Gastrocnemius medialis (tissue), 4 donors: ENCODE measurements around the gene PRC1. TPM values are rescaled to one million over a fixed set of nuclear protein-coding genes. Genes with fewer than 3 reads are reported as not detected.

ENCODE experiments used
- ATAC-seq, 2 donors: fragments of 150-250 bp; one replicate each; pipeline ENCODE4 v1.9.1; 2016
- DNase-seq, 2 donors: peaks; one replicate each; pipeline ENCODE4 v3.0.0-alpha.2; 2019
- H3K27ac ChIP-seq, 4 donors: fragments of 200-600 bp; sonication (generic); 1 replicate in 1 of 4; 2 replicates in 3 of 4; pipeline ENCODE4 v1.5.1; 2016 to 2018; ENCODE audit warnings: mild to moderate bottlenecking in 2 of 4, moderate library complexity in 1 of 4
- H3K27me3 ChIP-seq, 3 donors: fragments of 200-600 bp; sonication (generic) in 2 of 3; 1 replicate in 1 of 3; 2 replicates in 2 of 3; pipeline versions ENCODE4 v1.5.1 to v1.6.0; 2016 to 2019; ENCODE audit warnings: mild to moderate bottlenecking in 1 of 3, moderate library complexity in 1 of 3
- H3K36me3 ChIP-seq, 2 donors: fragments of 200-600 bp; sonication (generic) in 1 of 2; one replicate each; pipeline ENCODE4 v1.5.1; 2017 to 2018
- H3K4me1 ChIP-seq, 2 donors: fragments of 200-600 bp; sonication (generic) in 1 of 2; one replicate each; pipeline ENCODE4 v1.5.1; 2016 to 2017; ENCODE audit warnings: mild to moderate bottlenecking in 2 of 2
- H3K4me3 ChIP-seq, 4 donors: fragments of 200-600 bp; sonication (generic) in 3 of 4; 1 replicate in 1 of 4; 2 replicates in 3 of 4; pipeline ENCODE4 v1.5.1; 2016 to 2019; ENCODE audit warnings: mild to moderate bottlenecking in 2 of 4
- H3K9me3 ChIP-seq, 3 donors: fragments of 200-600 bp; sonication (generic) in 2 of 3; 1 replicate in 1 of 3; 2 replicates in 2 of 3; pipeline ENCODE4 v1.5.1; 2016 to 2019
- CTCF ChIP-seq, 5 experiments: fragments of 450-650 bp in 3 of 5; fragments of 200-600 bp in 2 of 5; sonication (generic) in 2 of 5; IDR thresholded peaks in 4 of 5; conservative IDR thresholded peaks in 1 of 5; 1 replicate in 4 of 5; 2 replicates in 1 of 5; pipeline ENCODE4 v1.5.1; 2016 to 2019; ENCODE audit warnings: antibody characterized with exemption in 5 of 5, mild to moderate bottlenecking in 3 of 5, moderate library complexity in 3 of 5
- POLR2A ChIP-seq, 2 donors: fragments of 450-650 bp; IDR thresholded peaks; one replicate each; pipeline ENCODE4 v1.6.1; 2017; ENCODE audit warnings: antibody characterized with exemption in 2 of 2, mild to moderate bottlenecking in 2 of 2, moderate library complexity in 2 of 2
- in situ Hi-C, 4 donors: fragments of 200-750 bp; cut with MboI; loops; one replicate each; pipeline versions ENCODE4 v1.15.0 to v1.8.0; 2017; ENCODE audit warnings: low sequenced_read_pairs in 4 of 4
- intact Hi-C: fragments of 100-400 bp; cut with DNase I; formaldehyde crosslinking; loops from one replicate; pipeline ENCODE4 v1.15.1; 2023; ENCODE audit warnings: low total_unique reads
- total RNA-seq, 4 donors: library from RNA; depleted of rRNA; stranded (reverse); fragments of >200 nt; gene quantifications; one replicate each; pipeline versions ENCODE4 v1.1.0 to v1.2.3, GENCODE V29; 2016

The PRC1 gene
- total RNA-seq, 4 donors from 2014 or later, result 1.4 to 9.9 (median 4.9) TPM

- peaks cover 0 to 93% of the 10 kb centered on the region in 2 donors for H3K36me3 ChIP-seq
- TF ChIP-seq CTCF (IDR thresholded peaks at IDR 0.05 in 4 of 5, conservative IDR thresholded peaks at IDR 0.05 in 1 of 5) (no peak), POLR2A (IDR thresholded peaks at IDR 0.05) (no peak)
- DNase-seq, result no peak
Observed at GRCh38 chr15:90942354-90943120, 51.8 kb downstream of the PRC1 start.

DNA sequence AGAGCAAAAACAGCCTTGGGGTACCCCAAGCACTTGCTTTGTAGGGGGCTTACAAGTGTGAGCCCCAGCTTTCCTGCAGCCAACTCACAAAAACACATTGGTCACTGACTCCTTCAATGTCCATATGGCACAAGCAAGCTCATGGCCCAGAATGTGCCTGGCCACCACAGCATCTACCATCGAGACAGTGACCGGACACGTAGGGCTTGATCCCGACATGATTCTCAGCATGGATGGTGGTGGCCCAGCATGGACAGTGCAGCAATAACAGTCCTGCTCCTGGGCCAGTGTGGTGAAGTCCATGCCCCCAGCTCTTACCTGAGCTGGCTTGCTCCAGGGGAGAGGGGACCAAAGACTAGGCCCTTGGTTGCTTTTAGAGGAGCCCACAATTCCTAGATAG, 53.3 kb downstream of the PRC1 start:
- Histone ChIP-seq H3K27me3 (no peaks in the 10 kb centered on the region), H3K36me3 (peaks cover 0 to 87% of the 10 kb centered on the region in 2 donors), H3K9me3 (no peaks in the 10 kb centered on the region), H3K4me1 (peaks cover 4 to 5% of the 10 kb centered on the region in 2 donors), H3K4me3 (no peak overlapping the region), H3K27ac (no peak overlapping the region)
- DNase-seq (no peak), ATAC-seq (no peak)
- in situ Hi-C loops (no loop called here), intact Hi-C loops (no loop called here)
- TF ChIP-seq CTCF (IDR thresholded peaks at IDR 0.05 in 4 of 5, conservative IDR thresholded peaks at IDR 0.05 in 1 of 5), result no peak
- TF ChIP-seq POLR2A (IDR thresholded peaks at IDR 0.05), result no peak

More at GRCh38 chr15:90942354-90943120, 51.8 kb downstream of the PRC1 start:
- in situ Hi-C loops, result no loop called here
- Histone ChIP-seq H3K9me3 (no peaks in the 10 kb centered on the region), H3K27me3 (no peaks in the 10 kb centered on the region), H3K4me3 (no peak overlapping the region), H3K27ac (no peak overlapping the region), H3K4me1 (no peaks in the 10 kb centered on the region)
- intact Hi-C loops, result no loop called here
- ATAC-seq, result no peak

DNA sequence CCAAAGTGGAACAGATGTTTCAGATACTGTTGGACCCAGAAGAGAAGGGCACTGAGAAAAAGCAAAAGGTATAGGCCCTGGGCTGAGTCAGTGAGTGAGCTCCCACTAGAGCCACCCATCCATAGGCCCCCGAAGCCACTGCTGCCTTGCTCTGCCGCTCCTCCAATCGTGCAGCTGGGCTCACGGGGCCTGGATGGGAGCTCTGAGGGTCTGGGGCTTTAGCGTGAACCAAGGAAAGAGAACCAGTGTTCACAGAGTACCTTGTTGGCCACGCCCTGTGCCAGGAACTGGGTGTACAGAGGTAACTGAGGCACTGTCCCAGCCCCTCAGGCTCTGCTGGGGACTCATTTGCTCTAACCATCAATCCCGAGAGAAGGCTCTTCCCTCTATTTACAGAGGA, 54.6 kb downstream of the PRC1 start:
- intact Hi-C loops (no loop called here), in situ Hi-C loops (no loop called here)
- Histone ChIP-seq H3K4me3 (no peak overlapping the region), H3K4me1 (peaks cover 9 to 14% of the 10 kb centered on the region in 2 donors), H3K27me3 (no peaks in the 10 kb centered on the region), H3K27ac (no peak overlapping the region), H3K9me3 (no peaks in the 10 kb centered on the region), H3K36me3 (peaks cover 0 to 81% of the 10 kb centered on the region in 2 donors)
- DNase-seq (no peak), ATAC-seq (no peak)
- TF ChIP-seq POLR2A (IDR thresholded peaks at IDR 0.05) (no peak), CTCF (IDR thresholded peaks at IDR 0.05 in 4 of 5, conservative IDR thresholded peaks at IDR 0.05 in 1 of 5) (no peak)

DNA sequence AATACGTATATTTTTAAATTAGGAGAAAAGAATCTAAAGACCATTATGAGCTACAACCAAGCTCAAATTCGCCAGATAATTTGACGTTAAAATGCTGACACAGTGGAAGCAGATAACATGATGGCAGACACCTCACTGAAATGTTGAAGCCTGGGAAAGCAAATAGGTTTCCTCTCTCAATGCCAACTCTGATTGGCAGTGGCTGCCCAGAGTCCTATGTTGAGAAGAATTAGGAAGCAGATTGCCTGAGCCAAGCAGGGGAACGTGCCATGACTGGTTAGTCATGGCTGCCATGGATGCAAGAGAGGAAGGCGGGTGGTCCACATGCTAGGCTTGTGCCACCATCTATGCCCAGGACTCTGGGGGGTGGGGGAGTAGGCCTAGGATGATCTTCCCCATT, 56.1 kb downstream of the PRC1 start:
- in situ Hi-C loops, result no loop called here
- Histone ChIP-seq H3K4me1 (peaks cover 17 to 23% of the 10 kb centered on the region in 2 donors), H3K27me3 (no peaks in the 10 kb centered on the region), H3K36me3 (peaks cover 0 to 66% of the 10 kb centered on the region in 2 donors), H3K4me3 (no peak overlapping the region), H3K9me3 (no peaks in the 10 kb centered on the region), H3K27ac (no peak overlapping the region)
- intact Hi-C loops, result no loop called here
- no peak for DNase-seq
- ATAC-seq, result no peak
- no peak for TF ChIP-seq POLR2A (IDR thresholded peaks at IDR 0.05)
- no peak for TF ChIP-seq CTCF (IDR thresholded peaks at IDR 0.05 in 4 of 5, conservative IDR thresholded peaks at IDR 0.05 in 1 of 5)
